NB4 (cell line): ENCODE measurements around the gene PITRM1.

Experiments
- CTCF ChIP-seq: IDR thresholded peaks from one replicate; pipeline ENCODE4 v1.5.1; 2012; ENCODE audit warnings: low read depth, low read length
- POLR2A ChIP-seq: IDR thresholded peaks from 2 replicates; pipeline ENCODE4 v1.6.1; 2011; ENCODE audit warnings: mild to moderate bottlenecking; ENCODE audit not compliant: insufficient read length; ENCODE audit errors: extremely low read depth

GRCh38 chr10:3190817-3191216, 18.2 kb upstream of the PITRM1 start:
- TF ChIP-seq CTCF (no peak), POLR2A (no peak)
